MCF 10A (cell line): ENCODE data around the gene MRPL37. TPM values are rescaled to one million over a fixed set of nuclear protein-coding genes. Genes with fewer than 3 reads are reported as not detected.

ENCODE experiments used
- BruUV-seq: library from RNA; stranded (reverse); fragments of 400-500 nt; replicated peaks from 2 replicates; lab custom pipeline; 2021; lab: Mats Ljungman, UMichigan
- CTCF ChIA-PET: fragments of 300-600 bp; sonication (Branson Sonifier 250); formaldehyde crosslinking; extraction: SDS; loops from one replicate; lab custom pipeline; 2021; ENCODE audit warnings: antibody characterized with exemption, inconsistent platforms; lab: Yijun Ruan, JAX
- POLR2A ChIA-PET: fragments of 300-600, 350-650 bp; sonication (Branson Sonifier 250); formaldehyde crosslinking; extraction: SDS; loops from one replicate; lab custom pipeline; 2020; ENCODE audit warnings: antibody characterized with exemption, inconsistent platforms; lab: Yijun Ruan, JAX
- DNase-seq: peaks from one replicate; pipeline ENCODE4 v3.0.0-alpha.2; 2018; ENCODE audit not compliant: unreplicated experiment
- H3K27ac Mint-ChIP-seq: one replicate; pipeline ENCODE4 v1.8.0; 2022; ENCODE audit warnings: mild to moderate bottlenecking, low read depth, mixed read lengths; ENCODE audit not compliant: unreplicated experiment
- H3K27me3 Mint-ChIP-seq: one replicate; pipeline ENCODE4 v1.8.0; 2022; ENCODE audit warnings: mixed read lengths; ENCODE audit not compliant: insufficient read depth, unreplicated experiment
- H3K36me3 Mint-ChIP-seq: one replicate; pipeline ENCODE4 v1.8.0; 2022; ENCODE audit warnings: mild to moderate bottlenecking, moderate library complexity, mixed read lengths; ENCODE audit not compliant: insufficient read depth, unreplicated experiment
- H3K4me1 Mint-ChIP-seq: one replicate; pipeline ENCODE4 v1.8.0; 2022; ENCODE audit warnings: mixed read lengths; ENCODE audit not compliant: insufficient read depth, unreplicated experiment
- H3K4me3 Mint-ChIP-seq: one replicate; pipeline ENCODE4 v1.8.0; 2022; ENCODE audit warnings: mild to moderate bottlenecking, moderate library complexity, mixed read lengths; ENCODE audit not compliant: unreplicated experiment
- H3K9me3 Mint-ChIP-seq: one replicate; pipeline ENCODE4 v1.8.0; 2022; ENCODE audit warnings: mixed read lengths; ENCODE audit not compliant: unreplicated experiment
- intact Hi-C: fragments of 100-400 bp; cut with micrococcal nuclease; formaldehyde crosslinking; loops from 2 replicates; pipeline ENCODE4 v1.14.1; 2022
- total RNA-seq: library from RNA; stranded (reverse); gene quantifications from 2 replicates; pipeline ENCODE4 v1.2.3, GENCODE V29; 2022
- TF ChIP-seq, protein P1 (sequence below): fragments of 200-600 bp; IDR thresholded peaks from one replicate; pipeline ENCODE4 v1.8.0; 2022; ENCODE audit warnings: antibody characterized with exemption, mild to moderate bottlenecking; ENCODE audit not compliant: unreplicated experiment

MRPL37 gene
- total RNA-seq, 1 experiment from 2014 or later: 128 TPM

DNA sequence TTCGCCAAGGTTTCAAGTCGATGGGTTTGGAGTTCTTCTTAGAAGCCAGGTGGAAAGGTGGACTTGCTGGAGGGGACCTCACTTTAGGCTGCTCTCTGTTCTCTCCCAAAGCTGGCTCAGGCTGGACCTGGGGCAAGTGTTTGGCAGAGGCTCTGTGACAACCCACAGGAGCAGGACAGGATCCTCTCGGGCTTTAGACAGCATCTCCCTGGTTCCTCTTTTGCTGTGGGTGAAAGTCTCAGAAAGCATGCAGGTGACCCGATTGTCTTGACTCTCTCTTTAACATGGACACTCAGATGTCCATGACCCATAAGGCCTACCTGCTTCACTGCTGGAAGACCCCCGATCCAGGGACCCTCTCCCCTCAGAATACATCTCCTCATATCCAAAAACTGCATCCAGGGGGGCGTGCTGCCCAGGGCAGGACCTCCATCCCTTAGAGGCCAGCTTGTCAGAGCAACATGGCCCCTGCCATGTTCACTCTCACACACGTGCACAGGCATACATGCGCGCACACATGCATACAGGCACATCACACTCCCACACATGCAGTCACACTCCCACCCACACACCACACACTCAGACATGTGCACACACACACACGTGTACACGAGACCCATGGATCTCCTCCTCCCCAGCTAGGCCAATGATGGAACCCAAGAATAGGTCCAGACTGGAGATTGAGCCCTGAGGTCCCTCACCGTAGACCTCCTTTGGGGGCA lies 21.3 kb downstream of the MRPL37 start:
- peaks cover 48% of the 10 kb centered on the region for H3K36me3 Mint-ChIP-seq
- intact Hi-C loops: no loop called here
- CTCF ChIA-PET: interaction anchor here (0.6 kb wide), 1 partner anchor 612 kb away, joined by 4 read pairs; no protein-coding TSS in a partner anchor
- no peaks in the 10 kb centered on the region for H3K27me3 Mint-ChIP-seq
- DNase-seq: no peak
- H3K4me1 Mint-ChIP-seq: no peaks in the 10 kb centered on the region
- H3K27ac Mint-ChIP-seq: no peak overlapping the region
- H3K9me3 Mint-ChIP-seq: no peaks in the 10 kb centered on the region
- TF ChIP-seq, protein P1, sequence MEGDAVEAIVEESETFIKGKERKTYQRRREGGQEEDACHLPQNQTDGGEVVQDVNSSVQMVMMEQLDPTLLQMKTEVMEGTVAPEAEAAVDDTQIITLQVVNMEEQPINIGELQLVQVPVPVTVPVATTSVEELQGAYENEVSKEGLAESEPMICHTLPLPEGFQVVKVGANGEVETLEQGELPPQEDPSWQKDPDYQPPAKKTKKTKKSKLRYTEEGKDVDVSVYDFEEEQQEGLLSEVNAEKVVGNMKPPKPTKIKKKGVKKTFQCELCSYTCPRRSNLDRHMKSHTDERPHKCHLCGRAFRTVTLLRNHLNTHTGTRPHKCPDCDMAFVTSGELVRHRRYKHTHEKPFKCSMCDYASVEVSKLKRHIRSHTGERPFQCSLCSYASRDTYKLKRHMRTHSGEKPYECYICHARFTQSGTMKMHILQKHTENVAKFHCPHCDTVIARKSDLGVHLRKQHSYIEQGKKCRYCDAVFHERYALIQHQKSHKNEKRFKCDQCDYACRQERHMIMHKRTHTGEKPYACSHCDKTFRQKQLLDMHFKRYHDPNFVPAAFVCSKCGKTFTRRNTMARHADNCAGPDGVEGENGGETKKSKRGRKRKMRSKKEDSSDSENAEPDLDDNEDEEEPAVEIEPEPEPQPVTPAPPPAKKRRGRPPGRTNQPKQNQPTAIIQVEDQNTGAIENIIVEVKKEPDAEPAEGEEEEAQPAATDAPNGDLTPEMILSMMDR: no peak
- H3K4me3 Mint-ChIP-seq: no peak overlapping the region
- POLR2A ChIA-PET: interaction anchor here (0.8 kb wide), 1 partner anchor 19 kb away, joined by 3 read pairs; no protein-coding TSS in a partner anchor
- BruUV-seq: no TSS peak

DNA sequence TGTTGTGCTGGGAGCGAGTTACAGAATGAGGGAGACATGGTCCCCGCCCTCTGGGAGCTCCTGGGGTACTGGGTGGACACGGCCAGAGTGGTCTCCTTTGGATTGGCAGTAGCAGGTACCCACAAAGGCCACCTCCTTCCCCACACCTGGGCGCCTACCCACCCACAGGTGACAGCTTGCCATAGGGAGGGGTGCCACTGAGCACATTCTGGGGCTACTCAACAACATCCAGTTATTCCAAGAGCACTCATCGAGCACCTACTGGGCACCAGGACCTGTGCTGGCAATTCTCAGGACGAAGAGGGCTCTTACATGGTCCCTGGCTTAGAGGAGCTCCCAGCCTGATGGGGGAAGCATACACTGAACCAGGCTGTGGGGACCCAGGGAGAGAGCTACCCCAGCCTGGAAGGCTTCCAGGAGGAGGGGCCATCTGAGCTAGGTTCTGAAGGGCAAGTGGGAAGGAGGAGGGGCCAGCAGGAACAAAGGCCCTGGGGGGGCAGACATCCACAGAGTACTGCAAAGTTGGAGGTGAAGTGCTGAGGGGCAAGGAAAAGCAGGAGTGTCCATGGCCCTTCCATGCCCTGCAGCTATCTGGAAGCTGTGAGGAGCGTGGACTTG lies 22.0 kb downstream of the MRPL37 start:
- CTCF ChIA-PET: no interaction called here

DNA sequence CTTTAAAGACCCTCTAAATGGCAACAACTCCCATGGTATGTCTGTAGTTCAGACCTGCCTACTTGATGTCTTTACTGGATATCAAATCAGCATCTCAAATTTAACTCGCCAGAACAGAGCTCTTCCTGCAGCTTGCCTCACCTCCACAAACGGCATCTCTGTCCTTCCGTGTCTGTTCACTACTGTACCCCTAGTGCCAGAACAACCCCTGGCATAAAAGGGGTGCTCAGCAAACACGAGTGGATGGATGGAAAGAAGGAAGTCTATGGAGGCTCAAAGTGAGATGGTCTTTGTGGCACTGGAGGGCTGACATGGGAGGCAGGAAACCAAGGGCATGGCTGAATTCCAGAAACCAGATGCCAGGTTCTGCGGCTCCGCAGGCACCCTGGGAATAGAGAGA lies 22.7 kb downstream of the MRPL37 start:
- ChIA-PET CTCF (no interaction called here), POLR2A (no interaction called here)
- peaks cover 5% of the 10 kb centered on the region for H3K4me1 Mint-ChIP-seq
- H3K36me3 Mint-ChIP-seq: peaks cover 34% of the 10 kb centered on the region
- H3K9me3 Mint-ChIP-seq: no peaks in the 10 kb centered on the region
- no peak overlapping the region for H3K27ac Mint-ChIP-seq
- intact Hi-C loops: no loop called here
- BruUV-seq: TSS peak; percentile 15
- H3K27me3 Mint-ChIP-seq: no peaks in the 10 kb centered on the region
- H3K4me3 Mint-ChIP-seq: no peak overlapping the region
- no peak for DNase-seq
- TF ChIP-seq, protein P1: no peak

More for the DNA sequence above, 22.0 kb downstream of the MRPL37 start:
- Mint-ChIP-seq H3K27me3 (no peaks in the 10 kb centered on the region), H3K4me1 (peaks cover 2% of the 10 kb centered on the region), H3K4me3 (no peak overlapping the region), H3K36me3 (peaks cover 41% of the 10 kb centered on the region), H3K27ac (no peak overlapping the region), H3K9me3 (no peaks in the 10 kb centered on the region)
- TF ChIP-seq, protein P1: no peak
- POLR2A ChIA-PET: interaction anchor here (0.8 kb wide), 1 partner anchor 19 kb away, joined by 3 read pairs; no protein-coding TSS in a partner anchor
- BruUV-seq: no TSS peak
- DNase-seq: no peak
- intact Hi-C loops: no loop called here

DNA sequence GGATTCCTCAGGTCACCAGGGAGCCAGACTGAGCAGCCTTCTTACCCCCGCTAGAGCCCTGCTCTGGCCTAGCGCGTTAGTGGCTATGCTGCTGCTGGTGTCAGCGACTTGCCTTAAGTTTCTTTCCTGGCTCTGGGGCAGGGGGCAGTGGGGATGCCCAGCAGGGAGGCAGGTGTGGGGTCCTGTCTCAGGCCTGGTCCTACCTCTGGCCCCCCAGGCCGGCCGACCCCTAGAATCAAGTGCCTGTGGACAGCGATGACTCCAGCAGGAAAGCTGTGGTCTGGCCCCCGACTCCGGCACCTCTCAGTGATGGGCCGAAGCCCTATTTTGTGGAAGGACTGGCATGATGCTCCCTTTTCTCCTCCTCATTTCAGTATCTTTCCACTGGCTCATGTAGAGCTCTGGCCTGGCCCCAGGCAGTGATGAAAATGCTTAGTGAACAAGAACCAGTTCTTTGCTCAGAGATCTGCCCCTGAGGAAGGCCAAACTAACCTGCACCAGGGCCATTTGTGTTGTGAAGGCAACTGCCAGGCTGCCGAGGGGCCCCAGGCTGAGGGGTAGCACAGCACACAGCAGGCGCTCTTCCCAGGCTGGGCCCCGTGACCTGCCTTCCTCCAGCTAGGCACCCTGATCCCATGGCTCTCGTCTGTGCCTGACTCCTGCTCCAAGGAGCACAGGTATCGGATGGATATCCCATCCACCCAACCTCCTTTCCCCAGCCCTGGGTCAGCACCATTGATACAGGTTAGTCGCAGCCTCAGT lies 23.7 kb downstream of the MRPL37 start:
- H3K27ac Mint-ChIP-seq: no peak overlapping the region
- H3K36me3 Mint-ChIP-seq: peaks cover 27% of the 10 kb centered on the region
- peaks cover 5% of the 10 kb centered on the region for H3K4me1 Mint-ChIP-seq
- POLR2A ChIA-PET: interaction anchor here (0.6 kb wide), 1 partner anchor 23 kb away, joined by 3 read pairs; no protein-coding TSS in a partner anchor
- DNase-seq: no peak
- BruUV-seq: no TSS peak
- CTCF ChIA-PET: no interaction called here
- TF ChIP-seq, protein P1: no peak
- H3K9me3 Mint-ChIP-seq: no peaks in the 10 kb centered on the region
- H3K4me3 Mint-ChIP-seq: no peak overlapping the region
- H3K27me3 Mint-ChIP-seq: no peaks in the 10 kb centered on the region
- intact Hi-C loops: no loop called here
